ENCODE measurements around the gene INTS2. TPM values are rescaled to one million over a fixed set of nuclear protein-coding genes. Genes with fewer than 3 reads are reported as not detected.
A peak's percentile ranks its signal among the peaks of the same experiment; 100 is the strongest.

Gene INTS2
- total and polyA plus RNA-seq, 8 donors = 0.58 to 32.5 (median 3.4) TPM

GRCh38 chr17:61852857-61853256 lies 74.9 kb downstream of the INTS2 start:
- Histone ChIP-seq H3K36me3 (no peaks in the 10 kb centered on the region), H3K27ac (no peak overlapping the region), H3K4me3 (no peak overlapping the region), H3K27me3 (no peaks in the 10 kb centered on the region), H3K9me3 (no peaks in the 10 kb centered on the region), H3K4me1 (peaks cover 0 to 4% (median 0%) of the 10 kb centered on the region in 4 donors)
- intact Hi-C loops (cut with DNase I; ENCODE audit: low total_unique reads) = no loop called here
- no peak for DNase-seq
- TF ChIP-seq CTCF (IDR thresholded peaks at IDR 0.05) = no peak
- TF ChIP-seq POLR2AphosphoS5 (IDR thresholded peaks at IDR 0.05) = no peak
- TF ChIP-seq POLR2A (IDR thresholded peaks at IDR 0.05) = no peak
- TF ChIP-seq EP300 (IDR thresholded peaks at IDR 0.05) = no peak
- WGBS, 5 donors = 88 to 99% (median 96%) methylated on average over 2 of the region's 2 CpGs

GRCh38 chr17:61849674-61850073 lies 78.1 kb downstream of the INTS2 start:
- Histone ChIP-seq H3K36me3 (no peaks in the 10 kb centered on the region), H3K27me3 (no peaks in the 10 kb centered on the region), H3K4me3 (no peak overlapping the region), H3K4me1 (peaks cover 0 to 4% (median 0%) of the 10 kb centered on the region in 4 donors), H3K27ac (no peak overlapping the region), H3K9me3 (no peaks in the 10 kb centered on the region)
- peak in 1 of 2 donors; percentile 52 for DNase-seq
- no peak for TF ChIP-seq EP300 (IDR thresholded peaks at IDR 0.05)
- TF ChIP-seq POLR2AphosphoS5 (IDR thresholded peaks at IDR 0.05) = no peak
- no peak for TF ChIP-seq CTCF (IDR thresholded peaks at IDR 0.05)
- TF ChIP-seq POLR2A (IDR thresholded peaks at IDR 0.05) = no peak
- intact Hi-C loops (cut with DNase I; ENCODE audit: low total_unique reads) = no loop called here

- intact Hi-C loops (cut with DNase I; ENCODE audit: low total_unique reads) = no loop called here
- Histone ChIP-seq H3K4me1 (peaks cover 0 to 4% (median 0%) of the 10 kb centered on the region in 4 donors), H3K27ac (no peak overlapping the region), H3K9me3 (no peaks in the 10 kb centered on the region), H3K4me3 (no peak overlapping the region), H3K27me3 (no peaks in the 10 kb centered on the region), H3K36me3 (no peaks in the 10 kb centered on the region)
- 47 to 65% (median 58%) methylated on average over 2 of the region's 2 CpGs for WGBS, 5 donors
- TF ChIP-seq POLR2A (IDR thresholded peaks at IDR 0.05) (no peak), POLR2AphosphoS5 (IDR thresholded peaks at IDR 0.05) (no peak)
- no peak for DNase-seq
Observed at GRCh38 chr17:61848896-61849295, 78.9 kb downstream of the INTS2 start.

- 80 to 97% (median 91%) methylated on average over 2 of the region's 2 CpGs for WGBS, 5 donors
- H3K4me3 ChIP-seq = no peak overlapping the region
- no peak for TF ChIP-seq CTCF (IDR thresholded peaks at IDR 0.05)
- no peaks in the 10 kb centered on the region for H3K36me3 ChIP-seq
- no peaks in the 10 kb centered on the region for H3K27me3 ChIP-seq
- DNase-seq = no peak
- H3K4me1 ChIP-seq = peaks cover 0 to 4% (median 0%) of the 10 kb centered on the region in 4 donors
- intact Hi-C loops (cut with DNase I; ENCODE audit: low total_unique reads) = no loop called here
- H3K27ac ChIP-seq = no peak overlapping the region
- no peaks in the 10 kb centered on the region for H3K9me3 ChIP-seq
Observed at GRCh38 chr17:61848247-61848646, 79.5 kb downstream of the INTS2 start.

- intact Hi-C loops (cut with DNase I; ENCODE audit: low total_unique reads) = no loop called here
- Histone ChIP-seq H3K27ac (no peak overlapping the region), H3K36me3 (no peaks in the 10 kb centered on the region), H3K27me3 (no peaks in the 10 kb centered on the region), H3K4me3 (no peak overlapping the region), H3K9me3 (no peaks in the 10 kb centered on the region), H3K4me1 (peaks cover 0 to 4% (median 0%) of the 10 kb centered on the region in 4 donors)
- TF ChIP-seq EP300 (IDR thresholded peaks at IDR 0.05) (no peak), CTCF (IDR thresholded peaks at IDR 0.05) (no peak), POLR2A (IDR thresholded peaks at IDR 0.05) (no peak), POLR2AphosphoS5 (IDR thresholded peaks at IDR 0.05) (no peak)
- no peak for DNase-seq
- 89 to 96% (median 91%) methylated on average over 3 of the region's 3 CpGs for WGBS, 5 donors
Observed at GRCh38 chr17:61847659-61848058, 80.1 kb downstream of the INTS2 start.

All from stomach (tissue), 9 donors.